ENCODE results near the gene NDUFS7.

Gene NDUFS7

DNA sequence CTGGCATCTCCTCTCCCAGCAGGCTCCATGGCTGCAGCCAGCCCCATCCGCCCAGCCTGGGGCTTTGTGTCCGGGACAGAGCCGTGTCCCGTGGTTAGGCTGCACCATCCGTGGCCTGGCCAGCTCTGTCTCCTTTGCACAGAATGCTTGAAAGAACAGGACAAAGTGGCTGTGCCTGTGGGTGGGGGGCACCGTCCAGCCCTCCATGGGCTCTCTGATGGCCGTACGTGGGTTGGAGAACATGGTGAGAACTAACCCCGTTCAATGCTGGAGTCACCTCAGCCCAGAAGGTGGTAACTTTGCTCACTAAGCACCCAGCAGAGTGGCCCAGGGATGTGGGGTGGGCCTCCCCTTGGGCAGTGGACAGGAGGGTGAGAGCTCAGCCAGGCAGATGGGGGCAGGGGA, 57.3 kb downstream of the NDUFS7 start:
- no peak for TF ChIP-seq CTCF (IDR thresholded peaks at IDR 0.05; ENCODE audit: extremely low read depth, missing control alignments)
- DNase-seq (ENCODE audit: low spot score), result no peak

- no peak for DNase-seq (ENCODE audit: low spot score)
- TF ChIP-seq CTCF (IDR thresholded peaks at IDR 0.05; ENCODE audit: extremely low read depth, missing control alignments), result no peak
Measured at GRCh38 chr19:1441677-1442438, 58.2 kb downstream of the NDUFS7 start.
